ENCODE data around the gene PIM3.

PIM3 gene

GRCh38 chr22:49997251-49997599, 36.7 kb downstream of the PIM3 start:
- Mint-ChIP-seq H3K36me3 (no peaks in the 10 kb centered on the region), H3K4me3 (no peak overlapping the region), H3K9me3 (no peaks in the 10 kb centered on the region), H3K27me3 (peaks cover 10 to 27% of the 10 kb centered on the region in 2 donors), H3K4me1 (peaks cover 31 to 32% of the 10 kb centered on the region in 2 donors), H3K27ac (no peak overlapping the region)
- ATAC-seq (replicated peaks), result no peak
- DNase-seq, result no peak

GRCh38 chr22:49997932-49998717, 37.6 kb downstream of the PIM3 start:
- Mint-ChIP-seq H3K27me3 (peaks cover 14 to 32% of the 10 kb centered on the region in 2 donors), H3K36me3 (no peaks in the 10 kb centered on the region), H3K27ac (no peak overlapping the region), H3K9me3 (no peaks in the 10 kb centered on the region), H3K4me1 (peaks cover 25 to 28% of the 10 kb centered on the region in 2 donors), H3K4me3 (peak overlapping the region in 1 of 2 donors; percentile 31)
- DNase-seq, result no peak
- no peak for ATAC-seq (replicated peaks)

GRCh38 chr22:49998718-49999062, 38.1 kb downstream of the PIM3 start:
- Mint-ChIP-seq H3K36me3 (no peaks in the 10 kb centered on the region), H3K4me1 (peaks cover 19 to 24% of the 10 kb centered on the region in 2 donors), H3K27ac (no peak overlapping the region), H3K4me3 (peak overlapping the region in 1 of 2 donors; percentile 31), H3K27me3 (peaks cover 16 to 33% of the 10 kb centered on the region in 2 donors), H3K9me3 (no peaks in the 10 kb centered on the region)
- no peak for DNase-seq
- no peak for ATAC-seq (replicated peaks)

- Mint-ChIP-seq H3K27ac (no peak overlapping the region), H3K36me3 (no peaks in the 10 kb centered on the region), H3K4me1 (peaks cover 13 to 20% of the 10 kb centered on the region in 2 donors), H3K9me3 (no peaks in the 10 kb centered on the region), H3K4me3 (no peak overlapping the region), H3K27me3 (peaks cover 18 to 33% of the 10 kb centered on the region in 2 donors)
- ATAC-seq (replicated peaks) (peak; percentile 57), DNase-seq (no peak)
Observed at GRCh38 chr22:49999063-49999945, 38.7 kb downstream of the PIM3 start.

GRCh38 chr22:49999946-50000586, 39.5 kb downstream of the PIM3 start:
- Mint-ChIP-seq H3K36me3 (no peaks in the 10 kb centered on the region), H3K27ac (no peak overlapping the region), H3K4me3 (peak overlapping the region in 1 of 2 donors; percentile 28), H3K27me3 (peaks cover 18 to 33% of the 10 kb centered on the region in 2 donors), H3K4me1 (peaks cover 5 to 19% of the 10 kb centered on the region in 2 donors), H3K9me3 (no peaks in the 10 kb centered on the region)
- DNase-seq (no peak), ATAC-seq (replicated peaks) (no peak)

- H3K36me3 Mint-ChIP-seq, result no peaks in the 10 kb centered on the region
- peaks cover 5 to 21% of the 10 kb centered on the region in 2 donors for H3K4me1 Mint-ChIP-seq
- no peak overlapping the region for H3K27ac Mint-ChIP-seq
- ATAC-seq (replicated peaks) (no peak), DNase-seq (no peak)
- H3K27me3 Mint-ChIP-seq, result peaks cover 18 to 33% of the 10 kb centered on the region in 2 donors
- no peaks in the 10 kb centered on the region for H3K9me3 Mint-ChIP-seq
- peak overlapping the region in 1 of 2 donors; percentile 12 for H3K4me3 Mint-ChIP-seq
Observed at GRCh38 chr22:50000587-50001387, 40.2 kb downstream of the PIM3 start.

GRCh38 chr22:50001388-50002231, 41.0 kb downstream of the PIM3 start:
- ATAC-seq (replicated peaks) (peak in 1 of 2 donors; percentile 48), DNase-seq (no peak)
- Mint-ChIP-seq H3K27ac (no peak overlapping the region), H3K36me3 (no peaks in the 10 kb centered on the region), H3K4me3 (no peak overlapping the region), H3K27me3 (peaks cover 18 to 33% of the 10 kb centered on the region in 2 donors), H3K4me1 (peaks cover 5 to 19% of the 10 kb centered on the region in 2 donors), H3K9me3 (no peaks in the 10 kb centered on the region)

GRCh38 chr22:50002791-50003190, 42.2 kb downstream of the PIM3 start:
- no peaks in the 10 kb centered on the region for H3K36me3 Mint-ChIP-seq
- peaks cover 5 to 17% of the 10 kb centered on the region in 2 donors for H3K4me1 Mint-ChIP-seq
- ATAC-seq (replicated peaks) (no peak), DNase-seq (no peak)
- H3K27ac Mint-ChIP-seq, result no peak overlapping the region
- no peaks in the 10 kb centered on the region for H3K9me3 Mint-ChIP-seq
- peaks cover 18 to 33% of the 10 kb centered on the region in 2 donors for H3K27me3 Mint-ChIP-seq
- H3K4me3 Mint-ChIP-seq, result peak overlapping the region in 1 of 2 donors; percentile 21

GRCh38 chr22:50004918-50005317, 44.3 kb downstream of the PIM3 start:
- no peaks in the 10 kb centered on the region for H3K9me3 Mint-ChIP-seq
- peaks cover 9 to 15% of the 10 kb centered on the region in 2 donors for H3K4me1 Mint-ChIP-seq
- DNase-seq (no peak), ATAC-seq (replicated peaks) (no peak)
- H3K27me3 Mint-ChIP-seq, result peaks cover 8 to 18% of the 10 kb centered on the region in 2 donors
- no peak overlapping the region for H3K4me3 Mint-ChIP-seq
- H3K27ac Mint-ChIP-seq, result no peak overlapping the region
- no peaks in the 10 kb centered on the region for H3K36me3 Mint-ChIP-seq

- ATAC-seq (replicated peaks) (no peak), DNase-seq (no peak)
- H3K9me3 Mint-ChIP-seq, result no peaks in the 10 kb centered on the region
- H3K36me3 Mint-ChIP-seq, result no peaks in the 10 kb centered on the region
- peaks cover 8 to 14% of the 10 kb centered on the region in 2 donors for H3K27me3 Mint-ChIP-seq
- peaks cover 21 to 26% of the 10 kb centered on the region in 2 donors for H3K4me1 Mint-ChIP-seq
- no peak overlapping the region for H3K4me3 Mint-ChIP-seq
- no peak overlapping the region for H3K27ac Mint-ChIP-seq
Observed at GRCh38 chr22:50007057-50007511, 46.5 kb downstream of the PIM3 start.

- Mint-ChIP-seq H3K4me1 (peaks cover 28 to 38% of the 10 kb centered on the region in 2 donors), H3K36me3 (no peaks in the 10 kb centered on the region), H3K9me3 (no peaks in the 10 kb centered on the region), H3K27ac (peak overlapping the region; percentile 67), H3K4me3 (no peak overlapping the region), H3K27me3 (peaks cover 4 to 14% of the 10 kb centered on the region in 2 donors)
- DNase-seq, result no peak
- ATAC-seq (replicated peaks), result no peak
Observed at GRCh38 chr22:50008151-50009040, 47.8 kb downstream of the PIM3 start.

GRCh38 chr22:50009251-50009650, 48.7 kb downstream of the PIM3 start:
- Mint-ChIP-seq H3K9me3 (no peaks in the 10 kb centered on the region), H3K4me3 (no peak overlapping the region), H3K4me1 (peaks cover 35 to 46% of the 10 kb centered on the region in 2 donors), H3K36me3 (no peaks in the 10 kb centered on the region), H3K27me3 (peaks cover 0 to 16% of the 10 kb centered on the region in 2 donors), H3K27ac (no peak overlapping the region)
- no peak for DNase-seq
- no peak for ATAC-seq (replicated peaks)

All from stimulated activated naive B cell treated with anti-CD40 and anti-IgM and Interleukin-4, amounts not matched to agents 10 μg/mL and 1 μg/mL and 100 μg/mL, for 72 hours (primary cell).